GM23248 (cell line): ENCODE results near the gene CDH4. TPM values are rescaled to one million over a fixed set of nuclear protein-coding genes. Genes with fewer than 3 reads are reported as not detected.

Experiments used
- DNase-seq: peaks from one replicate; pipeline ENCODE4 v3.0.0-alpha.2; 2015
- H2AFZ ChIP-seq: fragments of 200-600 bp; sonication (generic); 2 replicates; pipeline ENCODE4 v1.6.1; 2016; ENCODE audit warnings: antibody characterized with exemption
- H3F3A ChIP-seq: fragments of 200-600 bp; sonication (generic); 2 replicates; pipeline ENCODE4 v1.6.1; 2016; ENCODE audit warnings: mild to moderate bottlenecking, antibody characterized with exemption, mixed run types; ENCODE audit not compliant: insufficient read depth
- H3K27ac ChIP-seq: fragments of 200-600 bp; sonication (generic); 2 replicates; pipeline ENCODE4 v1.5.1; 2016; ENCODE audit warnings: mild to moderate bottlenecking
- H3K27me3 ChIP-seq: fragments of 200-600 bp; sonication (generic); replicated peaks from 2 replicates; pipeline ENCODE4 v1.6.1; 2016; ENCODE audit warnings: mild to moderate bottlenecking; ENCODE audit not compliant: insufficient read depth
- H3K36me3 ChIP-seq: fragments of 200-600 bp; sonication (generic); 2 replicates; pipeline ENCODE4 v1.6.1; 2016; ENCODE audit warnings: low read depth, mild to moderate bottlenecking
- H3K4me1 ChIP-seq: fragments of 200-600 bp; sonication (generic); 2 replicates; pipeline ENCODE4 v1.6.1; 2016; ENCODE audit warnings: mild to moderate bottlenecking; ENCODE audit not compliant: insufficient read depth
- H3K4me2 ChIP-seq: fragments of 200-600 bp; sonication (generic); one replicate; pipeline ENCODE4 v1.6.1; 2016; ENCODE audit warnings: mild to moderate bottlenecking; ENCODE audit not compliant: unreplicated experiment
- H3K4me3 ChIP-seq: fragments of 200-600 bp; sonication (generic); 2 replicates; pipeline ENCODE4 v1.5.1; 2016; ENCODE audit warnings: mild to moderate bottlenecking
- H3K79me2 ChIP-seq: fragments of 200-600 bp; sonication (generic); 2 replicates; pipeline ENCODE4 v1.6.1; 2016; ENCODE audit warnings: mild to moderate bottlenecking; ENCODE audit not compliant: insufficient read depth
- H3K9ac ChIP-seq: fragments of 200-600 bp; sonication (generic); 2 replicates; pipeline ENCODE4 v1.6.1; 2016; ENCODE audit warnings: mild to moderate bottlenecking
- H3K9me2 ChIP-seq: fragments of 200-600 bp; sonication (generic); 2 replicates; pipeline ENCODE4 v1.6.1; 2016; ENCODE audit warnings: mixed run types, mild to moderate bottlenecking, moderate library complexity; ENCODE audit not compliant: insufficient read depth
- H3K9me3 ChIP-seq: fragments of 200-600 bp; sonication (generic); one replicate; pipeline ENCODE4 v1.6.1; 2017; ENCODE audit warnings: low read depth
- H4K20me1 ChIP-seq: fragments of 200-600 bp; sonication (generic); 2 replicates; pipeline ENCODE4 v1.6.0; 2016; ENCODE audit not compliant: insufficient read depth
- EZH2 ChIP-seq: fragments of 200-600 bp; sonication (generic); IDR thresholded peaks from 2 replicates; pipeline ENCODE4 v1.6.1; 2018; ENCODE audit warnings: antibody characterized with exemption, mild to moderate bottlenecking; ENCODE audit not compliant: insufficient read depth, poor library complexity, severe bottlenecking
- EZH2phosphoT487 ChIP-seq: fragments of 200-600 bp; sonication (generic); IDR thresholded peaks from 2 replicates; pipeline ENCODE4 v1.6.1; 2018; ENCODE audit warnings: antibody characterized with exemption, moderate library complexity, mild to moderate bottlenecking, low read depth; ENCODE audit not compliant: insufficient read depth
- WGBS, 2 experiments: methylation state at CpG; one replicate each; pipeline ENCODE4 v1.1.6; 2015 to 2017; ENCODE audit warnings: low lambda C conversion rate in 2 of 2, low coverage in 1 of 2; ENCODE audit errors: missing lambda C conversion rate in 2 of 2; 5-methylcytosine and 5-hydroxymethylcytosine counted together
- in situ Hi-C: fragments of 300-500 bp; cut with MboI; formaldehyde crosslinking; loops from 2 replicates; pipeline ENCODE4 v1.15.0; 2020
- polyA plus RNA-seq: library from polyadenylated mRNA; unstranded; fragments of >200 nt; fragmentation: Nextera tagmentation; extraction: Ambion mirVana; gene quantifications from 2 replicates; pipeline ENCODE4 v1.2.1, GENCODE V29; 2016
- total RNA-seq: library from RNA; depleted of rRNA; stranded (reverse); fragments of >200 nt; shearing (Covaris generic); gene quantifications from 2 replicates; pipeline ENCODE4 v1.2.3, GENCODE V29; 2014

The CDH4 gene
- total and polyA plus RNA-seq, 2 experiments from 2014 or later, result 1.1 to 3.9 TPM

- Histone ChIP-seq H3K4me3 (no peak overlapping the region), H3K4me2 (no peak overlapping the region), H3K4me1 (no peaks in the 10 kb centered on the region), H3K27me3 (no peaks in the 10 kb centered on the region), H4K20me1 (no peaks in the 10 kb centered on the region), H3K9me3 (no peaks in the 10 kb centered on the region), H3K9me2 (no peaks in the 10 kb centered on the region), H3F3A (no peaks in the 10 kb centered on the region), H3K27ac (no peak overlapping the region), H3K9ac (no peak overlapping the region), H2AFZ (no peak overlapping the region), H3K36me3 (no peaks in the 10 kb centered on the region), H3K79me2 (no peaks in the 10 kb centered on the region)
- in situ Hi-C loops, result no loop called here
- WGBS, 2 experiments, result 61 to 63% methylated on average over 8 to 9 of the region's 9 CpGs
- DNase-seq, result no peak
- no peak for TF ChIP-seq EZH2
- no peak for TF ChIP-seq EZH2phosphoT487
These were observed 443.7 kb downstream of the CDH4 start for GRCh38 chr20:61695741-61696140.

DNA sequence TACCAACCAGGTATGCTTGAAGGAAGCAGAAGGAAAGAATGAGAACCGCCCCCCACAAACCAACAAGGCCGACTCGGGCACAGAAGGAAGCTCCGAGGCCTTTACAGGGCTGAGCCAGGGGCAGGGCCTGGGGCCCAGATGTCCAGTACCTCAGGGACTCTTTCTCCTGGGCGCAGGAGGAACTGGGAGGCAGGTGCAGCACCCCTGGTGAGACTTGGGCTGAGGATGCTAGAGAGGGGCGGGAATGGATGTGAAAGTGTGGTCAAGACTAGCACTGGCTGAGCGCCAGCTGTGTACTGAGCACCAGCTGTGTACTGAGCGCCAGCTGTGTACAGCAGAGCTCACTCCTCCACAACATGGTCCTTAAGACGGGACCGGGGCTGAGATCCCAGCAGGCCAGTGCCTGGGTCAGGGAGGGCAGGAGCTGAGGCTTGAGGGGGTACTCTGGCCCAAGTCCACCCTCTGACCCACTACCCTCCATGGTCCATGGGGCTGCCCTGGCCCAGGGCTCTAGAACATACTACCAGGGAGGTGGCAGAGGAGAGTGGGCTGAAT lies 444.2 kb downstream of the CDH4 start:
- Histone ChIP-seq H4K20me1 (no peaks in the 10 kb centered on the region), H3K9ac (no peak overlapping the region), H3K79me2 (no peaks in the 10 kb centered on the region), H3K36me3 (no peaks in the 10 kb centered on the region), H3K4me1 (no peaks in the 10 kb centered on the region), H3K4me2 (no peak overlapping the region), H3K9me2 (no peaks in the 10 kb centered on the region), H2AFZ (no peak overlapping the region), H3K27ac (no peak overlapping the region), H3K9me3 (no peaks in the 10 kb centered on the region), H3K4me3 (no peak overlapping the region), H3K27me3 (no peaks in the 10 kb centered on the region), H3F3A (no peaks in the 10 kb centered on the region)
- DNase-seq, result no peak
- in situ Hi-C loops, result no loop called here
- TF ChIP-seq EZH2 (no peak), EZH2phosphoT487 (no peak)
- 51 to 57% methylated on average over 9 to 10 of the region's 10 CpGs for WGBS, 2 experiments

- Histone ChIP-seq H3K4me3 (no peak overlapping the region), H3K4me2 (no peak overlapping the region), H3K27me3 (no peaks in the 10 kb centered on the region), H3K27ac (no peak overlapping the region), H2AFZ (no peak overlapping the region), H3F3A (no peaks in the 10 kb centered on the region), H4K20me1 (no peaks in the 10 kb centered on the region), H3K9ac (no peak overlapping the region), H3K36me3 (no peaks in the 10 kb centered on the region), H3K9me3 (no peaks in the 10 kb centered on the region), H3K79me2 (no peaks in the 10 kb centered on the region), H3K9me2 (no peaks in the 10 kb centered on the region), H3K4me1 (no peaks in the 10 kb centered on the region)
- no peak for TF ChIP-seq EZH2phosphoT487
- no peak for TF ChIP-seq EZH2
- 58 to 59% methylated on average over 31 to 33 of the region's 33 CpGs for WGBS, 2 experiments
- DNase-seq, result no peak
- in situ Hi-C loops, result no loop called here
These were observed 445.9 kb downstream of the CDH4 start for GRCh38 chr20:61697666-61698597.

- DNase-seq, result no peak
- Histone ChIP-seq H3F3A (no peaks in the 10 kb centered on the region), H3K27ac (no peak overlapping the region), H3K9ac (no peak overlapping the region), H3K79me2 (no peaks in the 10 kb centered on the region), H3K27me3 (0 out of 2 replicates have a peak, but pooled peaks cover 3% of the 10 kb centered on the region), H3K4me1 (no peaks in the 10 kb centered on the region), H3K9me3 (no peaks in the 10 kb centered on the region), H3K36me3 (no peaks in the 10 kb centered on the region), H3K9me2 (no peaks in the 10 kb centered on the region), H3K4me2 (no peak overlapping the region), H4K20me1 (no peaks in the 10 kb centered on the region), H2AFZ (no peak overlapping the region), H3K4me3 (no peak overlapping the region)
- TF ChIP-seq EZH2phosphoT487, result no peak
- no peak for TF ChIP-seq EZH2
- in situ Hi-C loops, result no loop called here
- WGBS, 2 experiments, result 53 to 56% methylated on average over 25 of the region's 25 CpGs
These were observed 446.8 kb downstream of the CDH4 start for GRCh38 chr20:61698598-61699494.
